T-helper 2 cell treated with Interferon-gamma antibody and Interleukin-4, amounts not matched to agents 5 μg/mL and 100 μg/mL, for 36 hours (primary cell): ENCODE data around the gene MYOZ3.

Experiments used
- DNase-seq: peaks from one replicate; pipeline ENCODE4 v3.0.0; 2021; ENCODE audit warnings: low spot score
- H3K27ac Mint-ChIP-seq: one replicate; pipeline ENCODE4 v1.8.0; 2021; ENCODE audit warnings: mild to moderate bottlenecking, mixed read lengths
- H3K27me3 Mint-ChIP-seq: one replicate; pipeline ENCODE4 v1.8.0; 2021; ENCODE audit warnings: low read depth, mixed read lengths
- H3K36me3 Mint-ChIP-seq: one replicate; pipeline ENCODE4 v1.8.0; 2021; ENCODE audit warnings: low read depth, mixed read lengths
- H3K4me1 Mint-ChIP-seq: one replicate; pipeline ENCODE4 v1.8.0; 2021; ENCODE audit warnings: low read depth, mixed read lengths
- H3K4me3 Mint-ChIP-seq: one replicate; pipeline ENCODE4 v1.8.0; 2022; ENCODE audit warnings: mild to moderate bottlenecking, moderate library complexity, mixed read lengths
- H3K9me3 Mint-ChIP-seq: one replicate; pipeline ENCODE4 v1.8.0; 2021; ENCODE audit warnings: mixed read lengths

Gene MYOZ3

GRCh38 chr5:150655221-150655620, 5.8 kb upstream of the MYOZ3 start:
- Mint-ChIP-seq H3K4me3 (no peak overlapping the region), H3K36me3 (no peaks in the 10 kb centered on the region), H3K27ac (no peak overlapping the region), H3K9me3 (no peaks in the 10 kb centered on the region), H3K4me1 (peaks cover 6% of the 10 kb centered on the region), H3K27me3 (peaks cover 14% of the 10 kb centered on the region)
- no peak for DNase-seq

GRCh38 chr5:150656191-150657132, 4.6 kb upstream of the MYOZ3 start:
- DNase-seq, result peak; percentile 68
- peaks cover 6% of the 10 kb centered on the region for H3K4me1 Mint-ChIP-seq
- H3K27me3 Mint-ChIP-seq, result peaks cover 14% of the 10 kb centered on the region
- H3K4me3 Mint-ChIP-seq, result peak overlapping the region; percentile 84
- no peaks in the 10 kb centered on the region for H3K36me3 Mint-ChIP-seq
- no peaks in the 10 kb centered on the region for H3K9me3 Mint-ChIP-seq
- peak overlapping the region; percentile 60 for H3K27ac Mint-ChIP-seq

- Mint-ChIP-seq H3K4me1 (peaks cover 6% of the 10 kb centered on the region), H3K4me3 (peak overlapping the region; percentile 66), H3K9me3 (no peaks in the 10 kb centered on the region)
Observed at GRCh38 chr5:150658121-150658520, 2.9 kb upstream of the MYOZ3 start.

GRCh38 chr5:150658699-150659265, 2.3 kb upstream of the MYOZ3 start:
- Mint-ChIP-seq H3K27ac (no peak overlapping the region), H3K9me3 (no peaks in the 10 kb centered on the region), H3K4me3 (no peak overlapping the region), H3K27me3 (peaks cover 12% of the 10 kb centered on the region), H3K36me3 (no peaks in the 10 kb centered on the region), H3K4me1 (peaks cover 6% of the 10 kb centered on the region)
- DNase-seq, result no peak

More at GRCh38 chr5:150658121-150658520, 2.9 kb upstream of the MYOZ3 start:
- no peaks in the 10 kb centered on the region for H3K36me3 Mint-ChIP-seq
- H3K27ac Mint-ChIP-seq, result no peak overlapping the region
- peaks cover 12% of the 10 kb centered on the region for H3K27me3 Mint-ChIP-seq
- no peak for DNase-seq

GRCh38 chr5:150659360-150660107, 1.5 kb upstream of the MYOZ3 start:
- no peak overlapping the region for H3K27ac Mint-ChIP-seq
- no peaks in the 10 kb centered on the region for H3K36me3 Mint-ChIP-seq
- H3K4me1 Mint-ChIP-seq, result peaks cover 6% of the 10 kb centered on the region
- no peak for DNase-seq
- H3K27me3 Mint-ChIP-seq, result peaks cover 11% of the 10 kb centered on the region
- H3K4me3 Mint-ChIP-seq, result no peak overlapping the region
- H3K9me3 Mint-ChIP-seq, result no peaks in the 10 kb centered on the region

GRCh38 chr5:150660108-150660831, 781 bp upstream of the MYOZ3 start:
- no peak for DNase-seq
- Mint-ChIP-seq H3K27me3 (peaks cover 12% of the 10 kb centered on the region), H3K4me3 (no peak overlapping the region), H3K27ac (no peak overlapping the region), H3K4me1 (peaks cover 6% of the 10 kb centered on the region), H3K36me3 (no peaks in the 10 kb centered on the region), H3K9me3 (no peaks in the 10 kb centered on the region)

- DNase-seq, result no peak
- H3K27me3 Mint-ChIP-seq, result peaks cover 9% of the 10 kb centered on the region
- H3K9me3 Mint-ChIP-seq, result no peaks in the 10 kb centered on the region
Observed at GRCh38 chr5:150661821-150662596, 958 bp downstream of the MYOZ3 start.

GRCh38 chr5:150662731-150663516, 1.9 kb downstream of the MYOZ3 start:
- no peaks in the 10 kb centered on the region for H3K9me3 Mint-ChIP-seq
- no peaks in the 10 kb centered on the region for H3K4me1 Mint-ChIP-seq
- no peaks in the 10 kb centered on the region for H3K36me3 Mint-ChIP-seq
- no peak overlapping the region for H3K4me3 Mint-ChIP-seq
- no peak for DNase-seq
- peaks cover 5% of the 10 kb centered on the region for H3K27me3 Mint-ChIP-seq
- no peak overlapping the region for H3K27ac Mint-ChIP-seq

More at GRCh38 chr5:150661821-150662596, 958 bp downstream of the MYOZ3 start:
- H3K36me3 Mint-ChIP-seq, result no peaks in the 10 kb centered on the region
- no peak overlapping the region for H3K4me3 Mint-ChIP-seq
- peaks cover 4% of the 10 kb centered on the region for H3K4me1 Mint-ChIP-seq
- H3K27ac Mint-ChIP-seq, result no peak overlapping the region

GRCh38 chr5:150663936-150664335, 2.9 kb downstream of the MYOZ3 start:
- no peak for DNase-seq
- Mint-ChIP-seq H3K27me3 (peaks cover 4% of the 10 kb centered on the region), H3K4me1 (no peaks in the 10 kb centered on the region), H3K36me3 (no peaks in the 10 kb centered on the region), H3K9me3 (no peaks in the 10 kb centered on the region), H3K27ac (no peak overlapping the region), H3K4me3 (no peak overlapping the region)

GRCh38 chr5:150665044-150665443, 4.0 kb downstream of the MYOZ3 start:
- Mint-ChIP-seq H3K4me1 (no peaks in the 10 kb centered on the region), H3K27me3 (peaks cover 8% of the 10 kb centered on the region), H3K9me3 (no peaks in the 10 kb centered on the region), H3K4me3 (no peak overlapping the region), H3K36me3 (no peaks in the 10 kb centered on the region), H3K27ac (no peak overlapping the region)
- DNase-seq, result no peak

GRCh38 chr5:150670275-150670947, 9.4 kb downstream of the MYOZ3 start:
- Mint-ChIP-seq H3K27me3 (peaks cover 15% of the 10 kb centered on the region), H3K4me1 (peaks cover 2% of the 10 kb centered on the region), H3K27ac (no peak overlapping the region), H3K36me3 (no peaks in the 10 kb centered on the region), H3K9me3 (no peaks in the 10 kb centered on the region), H3K4me3 (peak overlapping the region; percentile 12)
- DNase-seq, result no peak

GRCh38 chr5:150670948-150671310, 9.9 kb downstream of the MYOZ3 start:
- peak overlapping the region; percentile 12 for H3K4me3 Mint-ChIP-seq
- DNase-seq, result no peak
- H3K4me1 Mint-ChIP-seq, result peaks cover 2% of the 10 kb centered on the region
- no peak overlapping the region for H3K27ac Mint-ChIP-seq
- no peaks in the 10 kb centered on the region for H3K36me3 Mint-ChIP-seq
- no peaks in the 10 kb centered on the region for H3K9me3 Mint-ChIP-seq
- H3K27me3 Mint-ChIP-seq, result peaks cover 15% of the 10 kb centered on the region
